Gastrocnemius medialis (tissue), 4 donors: ENCODE results near the gene USP7.
"Not testable (repeated sequence)": the region's sequence is repeated elsewhere in the genome, so short reads cannot be mapped to it uniquely, and the experiment has no call there.

Experiments used
- CTCF ChIP-seq, 5 experiments: fragments of 450-650 bp in 3 of 5; fragments of 200-600 bp in 2 of 5; sonication (generic) in 2 of 5; IDR thresholded peaks in 4 of 5; conservative IDR thresholded peaks in 1 of 5; 1 replicate in 4 of 5; 2 replicates in 1 of 5; pipeline ENCODE4 v1.5.1; 2016 to 2019; ENCODE audit warnings: antibody characterized with exemption in 5 of 5, mild to moderate bottlenecking in 3 of 5, moderate library complexity in 3 of 5
- POLR2A ChIP-seq, 2 donors: fragments of 450-650 bp; IDR thresholded peaks; one replicate each; pipeline ENCODE4 v1.6.1; 2017; ENCODE audit warnings: antibody characterized with exemption in 2 of 2, mild to moderate bottlenecking in 2 of 2, moderate library complexity in 2 of 2

- TF ChIP-seq POLR2A (IDR thresholded peaks at IDR 0.05); CTCF (IDR thresholded peaks at IDR 0.05 in 4 of 5, conservative IDR thresholded peaks at IDR 0.05 in 1 of 5): not testable (repeated sequence)
Measured at GRCh38 chr16:8873866-8874195, 89.9 kb downstream of the USP7 start.
